NCI-H2171 treated with DMSO at 0.1 percent for 48 hours (cell line): ENCODE results near the gene MYO3A.
"Not testable (repeated sequence)": the region's sequence is repeated elsewhere in the genome, so short reads cannot be mapped to it uniquely, and the experiment has no call there.

ENCODE experiments used
- DNase-seq: peaks from one replicate; lab custom pipeline; 2025; lab: John Stamatoyannopoulos, UW

The MYO3A gene

DNA sequence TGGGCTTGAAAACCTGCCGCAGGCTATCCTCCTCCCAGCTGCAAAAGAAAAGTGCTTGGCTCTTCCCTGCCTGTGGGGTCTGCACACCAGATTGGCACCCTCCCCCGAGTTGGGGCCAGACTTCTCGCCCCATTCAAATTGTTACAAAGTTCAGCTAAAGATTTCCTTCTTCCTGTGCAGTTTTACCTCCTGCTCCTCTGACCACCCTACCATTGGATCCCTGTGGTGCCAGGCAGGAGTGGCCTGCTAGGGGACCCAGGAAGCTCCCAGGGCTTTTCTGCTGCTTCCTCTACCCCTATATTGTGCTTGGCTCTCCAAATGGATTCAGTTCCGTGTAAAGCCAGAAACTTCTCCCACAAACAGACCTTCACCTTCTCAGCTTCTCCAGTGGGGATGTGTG lies 147.4 kb downstream of the MYO3A start:
- no peak for DNase-seq

DNA sequence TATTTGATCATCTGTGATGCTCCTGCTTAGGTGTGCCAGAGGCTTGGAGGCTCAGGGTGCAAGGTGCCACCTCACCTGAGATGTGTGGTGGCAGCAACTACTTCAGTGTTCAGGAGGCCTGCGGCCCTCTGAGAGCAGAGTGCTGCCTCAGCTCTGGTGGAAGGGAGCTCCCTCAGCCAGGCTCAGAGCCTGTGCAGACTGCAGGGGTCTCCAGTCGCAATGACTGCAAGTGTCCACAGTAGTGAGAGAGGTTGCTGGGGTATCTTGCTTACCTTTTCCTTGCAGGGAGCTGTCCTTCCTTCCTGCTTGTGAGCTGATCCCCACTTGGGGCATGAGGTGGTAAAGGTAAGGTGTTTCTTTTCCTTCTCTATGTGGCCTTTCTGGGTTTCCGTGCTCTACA lies 151.5 kb downstream of the MYO3A start:
- DNase-seq = no peak

- DNase-seq = no peak
These were observed 153.6 kb downstream of the MYO3A start for GRCh38 chr10:26087666-26088065.

DNA sequence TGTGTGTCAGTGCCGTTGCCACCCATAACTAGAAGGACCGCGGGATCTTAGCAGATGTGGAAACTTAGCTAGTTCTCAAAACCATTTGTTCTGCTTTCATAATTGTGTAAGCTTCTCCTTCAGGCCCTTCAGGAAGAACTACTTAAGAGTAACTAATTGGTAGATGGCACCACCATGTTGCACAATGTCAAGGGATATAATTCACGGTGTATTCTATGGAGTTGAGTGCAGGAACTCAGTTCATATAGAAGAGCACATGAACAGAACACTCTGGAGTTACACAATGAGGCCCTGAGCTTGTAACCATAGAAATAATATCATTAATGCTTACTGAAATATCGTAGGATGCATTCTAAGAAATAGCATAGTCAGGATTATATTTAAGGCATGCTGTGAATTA lies 156.0 kb downstream of the MYO3A start:
- no peak for DNase-seq

- no peak for DNase-seq
These were observed 156.7 kb downstream of the MYO3A start for GRCh38 chr10:26090762-26091161.

GRCh38 chr10:26093229-26093628 lies 159.2 kb downstream of the MYO3A start:
- DNase-seq = no peak

- DNase-seq = no peak
These were observed 161.8 kb downstream of the MYO3A start for GRCh38 chr10:26095781-26096180.

- DNase-seq = not testable (repeated sequence)
These were observed 163.5 kb downstream of the MYO3A start for GRCh38 chr10:26097549-26097948.

DNA sequence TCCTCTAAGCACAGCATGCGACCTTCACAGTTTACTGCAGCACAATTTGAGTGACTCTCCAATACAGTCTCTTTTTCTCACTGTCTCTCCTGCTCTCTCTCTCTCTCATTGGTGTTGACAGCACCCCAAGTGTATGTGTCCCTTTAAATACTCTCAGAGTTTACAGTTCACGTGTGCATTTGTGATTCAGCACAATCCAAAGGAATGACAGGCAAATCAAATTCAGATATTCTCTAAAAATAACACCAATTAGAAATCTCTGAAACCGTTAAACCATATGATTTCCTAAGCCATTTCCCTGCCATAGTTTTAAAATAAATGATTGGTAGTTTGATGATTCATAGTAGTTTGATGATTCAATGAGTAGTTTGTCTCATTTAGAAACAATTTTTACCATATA lies 178.5 kb downstream of the MYO3A start:
- DNase-seq = no peak

GRCh38 chr10:26138613-26139012 lies 204.6 kb downstream of the MYO3A start:
- no peak for DNase-seq

DNA sequence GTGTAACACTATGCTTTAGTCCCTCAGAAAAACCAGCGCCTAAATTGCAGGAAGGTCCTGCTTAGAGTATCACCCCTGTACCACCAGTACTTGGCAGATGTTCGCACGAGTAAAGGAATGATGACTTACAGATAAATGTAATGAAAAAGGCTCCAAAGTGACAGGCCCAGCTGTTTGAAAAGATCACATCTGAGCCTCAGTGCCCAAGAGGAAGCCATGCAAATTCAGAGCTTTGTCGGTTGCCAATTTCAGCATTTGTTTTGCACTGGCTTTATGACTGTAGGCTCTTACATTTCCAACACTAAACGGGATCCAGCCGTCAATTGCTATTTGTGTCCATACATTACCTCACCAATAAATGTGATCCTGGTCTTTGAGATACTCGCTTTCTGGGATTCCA lies 222.0 kb downstream of the MYO3A start:
- no peak for DNase-seq

DNA sequence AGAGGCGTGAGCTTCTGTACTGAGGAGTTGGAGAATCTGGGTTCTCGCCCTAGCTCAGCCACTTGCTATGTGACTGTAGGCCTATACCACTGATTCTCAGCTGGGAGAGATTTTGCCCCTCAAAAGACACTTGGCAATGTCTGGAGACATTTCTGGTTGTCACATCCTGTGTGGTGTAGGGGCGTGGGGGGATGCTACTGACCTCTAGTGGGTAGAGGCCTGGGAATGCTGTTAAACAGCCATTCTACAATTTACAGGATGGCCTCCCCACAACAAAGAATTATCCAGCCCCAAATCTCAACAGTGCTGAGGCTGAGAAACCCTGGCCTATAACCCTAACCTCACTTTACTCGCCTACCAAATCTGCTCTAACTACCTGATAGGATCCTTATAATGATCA lies 223.7 kb downstream of the MYO3A start:
- no peak for DNase-seq

- DNase-seq = no peak
These were observed 235.4 kb downstream of the MYO3A start for GRCh38 chr10:26169466-26169865.

DNA sequence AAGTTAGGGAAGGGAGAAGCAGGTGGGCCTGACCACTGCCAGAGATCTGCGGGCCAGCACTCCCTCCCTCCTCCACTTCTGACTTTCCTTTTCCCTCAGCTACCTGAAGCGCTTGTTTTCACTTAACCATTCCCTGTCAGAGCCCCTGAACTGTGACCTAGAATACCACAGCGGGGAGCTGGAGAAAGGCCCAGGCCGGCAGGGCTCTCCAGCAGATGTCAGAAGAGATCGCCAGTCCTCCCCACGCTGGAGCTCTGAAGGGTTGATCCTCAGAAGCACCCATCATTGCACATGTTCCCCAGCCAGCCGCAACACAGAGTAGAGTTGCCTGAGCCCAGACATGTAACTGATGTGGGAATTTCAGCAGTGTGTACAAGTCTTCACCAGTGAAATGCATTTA lies 238.1 kb downstream of the MYO3A start:
- no peak for DNase-seq

DNA sequence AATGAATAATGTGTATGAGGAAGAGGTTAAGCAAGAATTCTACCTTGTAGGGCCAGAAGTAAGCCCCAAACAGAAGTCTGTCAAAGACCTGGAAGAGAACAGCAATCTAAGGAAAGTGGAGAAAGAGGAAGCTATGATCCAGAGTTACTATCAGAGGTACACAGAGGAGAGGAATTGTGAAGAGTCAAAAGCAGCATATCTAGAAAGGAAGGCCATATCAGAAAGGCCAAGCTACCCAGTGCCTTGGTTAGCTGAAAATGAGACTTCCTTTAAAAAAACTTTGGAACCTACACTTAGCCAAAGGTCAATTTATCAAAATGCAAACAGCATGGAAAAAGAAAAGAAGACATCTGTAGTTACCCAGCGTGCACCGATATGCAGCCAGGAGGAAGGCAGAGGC lies 239.8 kb downstream of the MYO3A start:
- no peak for DNase-seq

DNA sequence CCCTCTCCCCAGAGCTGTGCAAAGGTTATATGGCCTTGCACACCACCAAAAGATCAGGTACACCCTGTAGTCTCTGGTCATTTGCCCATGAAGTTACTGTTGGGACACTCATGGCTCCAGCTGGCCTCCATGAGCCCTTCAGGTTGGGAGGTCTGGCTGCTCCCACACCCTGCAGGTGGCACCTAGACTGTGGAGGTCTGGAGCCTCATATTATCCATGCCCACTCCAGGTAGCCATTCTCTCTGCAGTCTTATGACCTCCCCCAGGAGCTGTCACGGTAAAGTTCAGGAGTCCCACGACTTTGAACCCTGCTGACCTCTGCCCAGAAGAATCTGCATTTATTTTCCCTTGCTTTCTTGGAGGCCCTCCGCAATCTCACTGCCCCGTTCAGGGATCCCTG lies 243.3 kb downstream of the MYO3A start:
- no peak for DNase-seq

DNA sequence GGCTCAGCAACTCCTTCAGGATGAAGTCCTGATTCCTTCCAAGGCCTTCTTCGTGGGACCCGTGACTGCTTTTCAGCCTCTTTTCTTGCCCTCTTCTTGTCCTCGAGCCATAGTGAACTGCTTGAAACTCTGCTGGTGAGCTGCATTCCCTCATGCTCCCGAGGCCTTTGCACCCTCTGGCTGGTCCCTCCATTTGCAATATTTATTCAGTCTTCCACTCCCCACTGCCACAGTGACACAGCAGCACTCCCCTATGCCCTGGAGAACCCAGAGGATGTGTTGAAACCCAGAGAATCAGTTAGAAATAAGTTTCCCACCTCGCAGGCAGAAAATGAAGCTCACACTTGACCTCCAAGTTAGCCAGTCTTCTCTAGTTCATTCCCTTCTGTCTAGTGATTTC lies 260.2 kb downstream of the MYO3A start:
- DNase-seq = no peak

GRCh38 chr10:26197248-26197647 lies 263.2 kb downstream of the MYO3A start:
- DNase-seq = no peak

GRCh38 chr10:26198119-26198518 lies 264.1 kb downstream of the MYO3A start:
- no peak for DNase-seq

DNA sequence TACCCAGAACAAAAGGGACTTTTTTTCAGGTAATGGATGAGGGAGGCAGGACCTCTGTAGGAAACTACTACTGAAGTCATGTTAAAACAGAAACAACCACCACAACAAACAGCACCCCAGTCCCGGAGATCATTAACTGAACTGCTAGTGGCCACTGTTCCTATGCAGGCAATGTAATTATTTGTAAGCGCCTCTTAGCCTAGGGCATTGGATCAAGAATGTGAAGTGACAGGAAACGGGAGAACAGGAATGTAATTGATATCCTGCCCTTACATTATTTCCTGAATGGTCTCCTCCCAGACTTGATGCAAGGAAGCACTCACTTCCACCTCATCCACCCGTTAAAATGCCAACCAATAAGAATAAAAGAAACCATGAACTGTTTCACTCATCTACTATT lies 265.8 kb downstream of the MYO3A start:
- no peak for DNase-seq

- DNase-seq = no peak
These were observed 271.2 kb downstream of the MYO3A start for GRCh38 chr10:26205223-26205622.

DNA sequence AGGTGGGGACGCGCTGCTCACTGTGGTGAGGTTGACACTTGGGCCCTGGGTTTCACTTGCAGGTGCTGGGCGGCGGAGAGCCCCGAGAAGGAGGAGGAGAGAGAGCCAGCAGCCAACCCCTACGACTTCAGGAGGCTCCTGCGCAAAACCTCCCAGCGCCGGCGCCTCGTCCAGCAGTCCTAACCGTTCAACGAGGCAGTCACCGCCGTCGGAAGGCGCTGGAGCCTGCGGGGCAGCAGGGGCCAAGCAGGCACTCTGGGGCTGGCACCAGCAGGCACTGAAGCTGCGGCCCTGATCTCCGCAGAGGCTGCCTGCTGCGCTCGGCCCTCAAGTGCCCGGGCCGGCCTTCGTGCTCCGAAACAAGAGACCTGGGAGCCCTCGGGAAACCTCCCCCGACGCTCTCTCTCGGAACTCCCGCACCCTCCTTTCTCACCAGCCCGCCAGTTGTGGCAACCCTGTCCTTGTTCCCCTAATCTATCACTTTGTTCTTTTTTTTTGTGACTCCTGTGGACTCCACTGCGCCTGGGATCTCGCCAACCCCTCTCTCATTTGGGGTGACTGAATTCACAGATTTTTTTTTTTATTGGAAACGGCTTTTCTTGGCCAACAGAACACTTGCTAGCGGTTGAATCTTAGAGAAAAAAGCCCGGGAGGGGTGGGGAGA lies 277.9 kb downstream of the MYO3A start:
- DNase-seq = no peak

DNA sequence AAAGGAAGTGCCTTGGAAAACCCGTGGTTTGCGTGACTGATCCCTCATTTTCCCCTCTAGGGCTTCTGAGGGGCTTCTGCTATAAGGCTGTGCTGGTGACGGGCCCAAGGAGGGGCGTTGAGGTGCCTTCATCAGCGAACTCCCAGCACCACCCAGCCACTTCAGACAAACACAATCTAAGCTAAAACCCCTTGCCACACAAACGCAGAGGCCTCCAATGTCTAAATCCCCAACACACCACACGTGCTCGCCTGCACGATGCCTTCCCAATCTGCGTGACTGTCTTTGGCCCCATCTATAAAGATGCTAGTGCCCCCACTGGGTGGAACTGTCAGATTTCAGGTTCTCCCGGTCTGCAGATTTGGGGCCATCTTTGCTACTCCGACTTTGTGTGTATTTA lies 278.5 kb downstream of the MYO3A start:
- no peak for DNase-seq

GRCh38 chr10:26213157-26213800 lies 279.2 kb downstream of the MYO3A start:
- DNase-seq = no peak
